B cell (primary cell): ENCODE measurements around the gene TIMM44. TPM values are rescaled to one million over a fixed set of nuclear protein-coding genes. Genes with fewer than 3 reads are reported as not detected.

Experiments
- ATAC-seq: fragments of 200-7000 bp; cut with Tn5 transposase; one replicate; pipeline ENCODE4 v1.10.0; 2021; ENCODE audit warnings: low read depth, mild to moderate bottlenecking, moderate number of reproducible peaks, moderate library complexity
- CTCF ChIA-PET: fragments of 350-600 bp; sonication (Branson Sonifier 250); formaldehyde crosslinking; loops from one replicate; lab custom pipeline; 2021; ENCODE audit warnings: antibody characterized with exemption, inconsistent platforms; lab: Charles Lee
- POLR2A ChIA-PET: fragments of 350-600 bp; sonication (Branson Sonifier 250); formaldehyde crosslinking; loops from one replicate; lab custom pipeline; 2021; ENCODE audit warnings: antibody characterized with exemption; lab: Charles Lee
- DNase-seq: peaks from one replicate; pipeline ENCODE4 v3.0.0; 2013
- H2AFZ ChIP-seq: 2 replicates; pipeline ENCODE4 v1.6.1; 2012; ENCODE audit warnings: mild to moderate bottlenecking, low read depth, low read length; ENCODE audit not compliant: insufficient read depth, poor library complexity, severe bottlenecking
- H3K27ac ChIP-seq, 2 donors: 1 replicate in 1 of 2; 2 replicates in 1 of 2; pipeline ENCODE4 v1.5.1; 2012 to 2013; ENCODE audit warnings: low read length in 2 of 2, mild to moderate bottlenecking in 2 of 2, moderate library complexity in 1 of 2
- H3K27me3 ChIP-seq, 4 experiments: fragments of 200-600 bp in 1 of 4; sonication (generic) in 1 of 4; replicated peaks in 1 of 4; 1 replicate in 2 of 4; 2 replicates in 2 of 4; pipeline versions ENCODE4 v1.6.1 to v1.7.0; 2013 to 2016; ENCODE audit warnings: low read length in 3 of 4, mild to moderate bottlenecking in 2 of 4, mixed read lengths in 1 of 4, moderate library complexity in 1 of 4; ENCODE audit not compliant: insufficient read depth in 4 of 4, control insufficient read depth in 3 of 4; ENCODE audit errors: control extremely low read depth in 1 of 4
- H3K36me3 ChIP-seq, 2 experiments: replicated peaks in 1 of 2; 1 replicate in 1 of 2; 2 replicates in 1 of 2; pipeline versions ENCODE4 v1.6.1 to v1.7.1; 2013; ENCODE audit warnings: low read length in 1 of 2; ENCODE audit not compliant: insufficient read depth in 2 of 2, control insufficient read depth in 1 of 2; ENCODE audit errors: control extremely low read depth in 1 of 2, extremely low read depth in 1 of 2
- H3K4me1 ChIP-seq, 2 donors: fragments of 200-600 bp in 1 of 2; sonication (generic) in 1 of 2; 1 replicate in 1 of 2; 2 replicates in 1 of 2; pipeline versions ENCODE4 v1.5.1 to v1.6.1; 2013 to 2017; ENCODE audit warnings: low read length in 2 of 2; ENCODE audit not compliant: control insufficient read depth in 2 of 2, insufficient read depth in 2 of 2
- H3K4me2 ChIP-seq: replicated peaks from 2 replicates; pipeline ENCODE3; 2012; ENCODE audit warnings: mild to moderate bottlenecking, low read depth, low read length; ENCODE audit not compliant: poor library complexity, severe bottlenecking
- H3K4me3 ChIP-seq, 5 experiments: fragments of 200-600 bp in 1 of 5; sonication (generic) in 1 of 5; 1 replicate in 3 of 5; 2 replicates in 2 of 5; pipeline versions ENCODE4 v1.5.1 to v1.7.0; 2011 to 2016; ENCODE audit warnings: low read length in 4 of 5, mild to moderate bottlenecking in 4 of 5, low read depth in 2 of 5, control low read depth in 1 of 5, moderate library complexity in 1 of 5; ENCODE audit not compliant: insufficient read depth in 1 of 5; ENCODE audit errors: control extremely low read depth in 1 of 5, extremely low read depth in 1 of 5
- H3K79me2 ChIP-seq: fragments of 200-600 bp; sonication (generic); one replicate; pipeline ENCODE4 v1.6.0; 2016; ENCODE audit warnings: low read length; ENCODE audit not compliant: control insufficient read depth, insufficient read depth
- H3K9ac ChIP-seq: fragments of 200-600 bp; sonication (generic); 2 replicates; pipeline ENCODE4 v1.6.1; 2017; ENCODE audit warnings: mild to moderate bottlenecking, low read length, moderate library complexity
- H3K9me3 ChIP-seq, 3 donors: one replicate each; pipeline versions ENCODE4 v1.6.1 to v1.7.1; 2013; ENCODE audit warnings: low read length in 2 of 3; ENCODE audit not compliant: control insufficient read depth in 2 of 3, insufficient read depth in 1 of 3; ENCODE audit errors: control extremely low read depth in 1 of 3
- H4K20me1 ChIP-seq: 2 replicates; pipeline ENCODE4 v1.6.0; 2012; ENCODE audit warnings: mild to moderate bottlenecking, low read length; ENCODE audit not compliant: insufficient read depth, control insufficient read depth, poor library complexity, severe bottlenecking
- H3K27ac Mint-ChIP-seq: one replicate; pipeline ENCODE4 v1.8.0; 2021; ENCODE audit warnings: mixed read lengths
- H3K27me3 Mint-ChIP-seq: one replicate; pipeline ENCODE4 v1.8.0; 2021; ENCODE audit warnings: mixed read lengths
- H3K4me1 Mint-ChIP-seq: one replicate; pipeline ENCODE4 v1.8.0; 2021; ENCODE audit warnings: mixed read lengths
- H3K4me3 Mint-ChIP-seq: one replicate; pipeline ENCODE4 v1.8.0; 2021; ENCODE audit warnings: mixed read lengths
- H3K9me3 Mint-ChIP-seq: one replicate; pipeline ENCODE4 v1.8.0; 2022; ENCODE audit warnings: mixed read lengths; ENCODE audit not compliant: insufficient read depth
- CTCF ChIP-seq: fragments of 200-600 bp; IDR thresholded peaks from one replicate; pipeline ENCODE4 v1.8.0; 2022; ENCODE audit warnings: antibody characterized with exemption, mild to moderate bottlenecking
- EZH2 ChIP-seq: IDR thresholded peaks from 2 replicates; pipeline ENCODE4 v1.6.1; 2012; ENCODE audit warnings: borderline replicate concordance, low read depth, mild to moderate bottlenecking, moderate library complexity, low read length; ENCODE audit not compliant: insufficient read depth, poor library complexity, severe bottlenecking
- WGBS: methylation state at CpG from one replicate; pipeline ENCODE4 v1.1.5; 2013; ENCODE audit warnings: missing lambda C conversion rate; ENCODE audit not compliant: insufficient coverage; 5-methylcytosine and 5-hydroxymethylcytosine counted together
- intact Hi-C: fragments of 100-400 bp; cut with micrococcal nuclease; formaldehyde crosslinking; loops from one replicate; pipeline ENCODE4 v1.10.0; 2022
- polyA plus RNA-seq: library from polyadenylated mRNA; depleted of rRNA; stranded (reverse); fragments of >200 nt; gene quantifications from 2 replicates; pipeline ENCODE4 v1.2.3, GENCODE V29; 2012
- total RNA-seq, 2 donors: library from RNA; stranded (reverse); fragments of 120-200 nt in 1 of 2; gene quantifications; 1 replicate in 1 of 2; 2 replicates in 1 of 2; pipeline versions ENCODE4 v1.2.3 to v1.2.4, GENCODE V29; 2013 to 2022

The TIMM44 gene
- total and polyA plus RNA-seq, 2 donors (not counting 1 experiment from before 2014, with no cell fraction given): 48.9 to 66.5 TPM

GRCh38 chr19:7970716-7971448, 27.4 kb upstream of the TIMM44 start:
- Histone ChIP-seq H3K9me3 (no peaks in the 10 kb centered on the region), H3K4me2 (no peak overlapping the region), H3K36me3 (peaks cover 3 to 62% of the 10 kb centered on the region in 2 experiments), H3K9ac (no peak overlapping the region), H4K20me1 (no peaks in the 10 kb centered on the region), H3K27ac (no peak overlapping the region), H2AFZ (no peak overlapping the region), H3K4me3 (no peak overlapping the region), H3K27me3 (no peaks in the 10 kb centered on the region), H3K4me1 (no peaks in the 10 kb centered on the region), H3K79me2 (no peaks in the 10 kb centered on the region)
- no peak for ATAC-seq
- intact Hi-C loops: no loop called here
- WGBS: 66% methylated on average over 7 of the region's 12 CpGs
- H3K4me1 Mint-ChIP-seq: no peaks in the 10 kb centered on the region
- H3K27me3 Mint-ChIP-seq: no peaks in the 10 kb centered on the region
- no peak overlapping the region for H3K27ac Mint-ChIP-seq
- POLR2A ChIA-PET: interaction anchor here (0.7 kb wide), 1 partner anchor 31 kb away, joined by 3 read pairs; no protein-coding TSS in a partner anchor
- CTCF ChIA-PET: interaction anchor here (0.6 to 2.7 kb wide), 9 partner anchors 10 to 283 kb away, joined by 3 to 8 read pairs (median 3); partner anchors contain the start of gene TIMM44
- no peaks in the 10 kb centered on the region for H3K9me3 Mint-ChIP-seq
- peak; percentile 65 for TF ChIP-seq CTCF
- TF ChIP-seq EZH2: no peak
- no peak overlapping the region for H3K4me3 Mint-ChIP-seq
- peak; percentile 45 for DNase-seq

- DNase-seq: no peak
- Histone ChIP-seq H2AFZ (no peak overlapping the region), H3K4me3 (no peak overlapping the region), H3K79me2 (no peaks in the 10 kb centered on the region), H3K4me1 (no peaks in the 10 kb centered on the region), H3K9ac (no peak overlapping the region), H3K4me2 (no peak overlapping the region), H3K9me3 (no peaks in the 10 kb centered on the region), H3K27ac (no peak overlapping the region), H4K20me1 (no peaks in the 10 kb centered on the region), H3K36me3 (peaks cover 3 to 68% of the 10 kb centered on the region in 2 experiments), H3K27me3 (no peaks in the 10 kb centered on the region)
- no peak for ATAC-seq
- H3K9me3 Mint-ChIP-seq: no peaks in the 10 kb centered on the region
- CTCF ChIA-PET: interaction anchor here (0.8 to 2.7 kb wide), 4 partner anchors 12 to 282 kb away, joined by 3 to 8 read pairs (median 6); no protein-coding TSS in a partner anchor
- H3K4me1 Mint-ChIP-seq: no peaks in the 10 kb centered on the region
- TF ChIP-seq EZH2 (no peak), CTCF (no peak)
- intact Hi-C loops: no loop called here
- H3K27ac Mint-ChIP-seq: no peak overlapping the region
- no peaks in the 10 kb centered on the region for H3K27me3 Mint-ChIP-seq
- no peak overlapping the region for H3K4me3 Mint-ChIP-seq
- POLR2A ChIA-PET: interaction anchor here (0.6 kb wide), 1 partner anchor 15 kb away, joined by 5 read pairs; no protein-coding TSS in a partner anchor
- 95% methylated on average over 11 of the region's 11 CpGs for WGBS
These were observed 26.1 kb upstream of the TIMM44 start for GRCh38 chr19:7969555-7969939.
